NK-92 (cell line): ENCODE results near the gene STRN4.

Source experiments
- DNase-seq: peaks from one replicate; lab custom pipeline; 2025; ENCODE audit not compliant: unreplicated experiment; lab: John Stamatoyannopoulos, UW

The STRN4 gene

GRCh38 chr19:46725859-46726393, 20.3 kb downstream of the STRN4 start:
- DNase-seq: no peak

- no peak for DNase-seq
Measured at GRCh38 chr19:46725036-46725820, 21.0 kb downstream of the STRN4 start.

- no peak for DNase-seq
Measured at GRCh38 chr19:46724468-46724867, 21.8 kb downstream of the STRN4 start.

DNA sequence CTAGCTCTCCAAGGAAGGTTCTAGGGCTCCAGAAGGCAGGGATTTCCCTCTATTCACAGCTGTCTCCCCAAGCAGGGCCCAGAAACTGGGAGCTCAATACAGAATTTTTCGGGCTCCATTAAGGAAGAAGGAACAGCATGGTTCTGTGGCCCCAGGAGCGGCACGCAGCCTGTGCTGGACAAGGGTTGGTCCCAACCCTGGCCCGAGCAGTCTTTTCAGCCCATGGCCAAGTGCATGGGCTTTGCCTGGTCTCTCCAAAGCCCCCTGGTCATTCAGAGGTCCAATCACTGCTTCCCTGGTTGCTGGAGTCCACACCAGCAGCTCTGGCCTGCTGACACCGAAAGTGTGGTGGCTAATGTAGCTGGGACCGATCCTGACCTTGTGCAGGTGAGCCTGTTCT, 22.8 kb downstream of the STRN4 start:
- no peak for DNase-seq

DNA sequence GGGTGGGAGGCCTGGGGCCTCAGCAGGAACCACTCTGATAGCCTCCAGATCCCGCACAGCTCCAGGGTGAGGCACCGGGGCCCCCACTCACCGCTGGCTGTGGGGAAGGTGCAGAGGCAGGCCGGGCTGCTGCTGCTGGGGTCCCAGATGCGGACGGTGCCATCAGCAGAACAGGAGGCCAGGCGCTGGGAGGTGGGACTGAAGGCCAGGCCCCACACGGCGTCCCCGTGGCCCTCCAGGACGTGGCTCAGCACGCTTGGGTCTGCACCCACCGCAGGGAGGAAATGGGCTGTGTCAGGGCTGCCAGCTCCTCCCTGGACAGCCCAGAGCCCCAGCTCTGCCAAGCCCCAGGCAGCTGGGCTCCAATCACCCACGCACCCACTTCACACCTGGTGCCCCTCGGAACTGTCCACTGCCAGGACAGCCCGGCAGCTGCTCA, 23.2 kb downstream of the STRN4 start:
- no peak for DNase-seq

- no peak for DNase-seq
Measured at GRCh38 chr19:46722421-46723022, 23.7 kb downstream of the STRN4 start.

GRCh38 chr19:46722004-46722380, 24.3 kb downstream of the STRN4 start:
- no peak for DNase-seq

GRCh38 chr19:46721269-46722003, 24.8 kb downstream of the STRN4 start:
- no peak for DNase-seq

- DNase-seq: no peak
Measured at GRCh38 chr19:46720503-46721239, 25.6 kb downstream of the STRN4 start.

- no peak for DNase-seq
Measured at GRCh38 chr19:46719629-46720502, 26.4 kb downstream of the STRN4 start.

DNA sequence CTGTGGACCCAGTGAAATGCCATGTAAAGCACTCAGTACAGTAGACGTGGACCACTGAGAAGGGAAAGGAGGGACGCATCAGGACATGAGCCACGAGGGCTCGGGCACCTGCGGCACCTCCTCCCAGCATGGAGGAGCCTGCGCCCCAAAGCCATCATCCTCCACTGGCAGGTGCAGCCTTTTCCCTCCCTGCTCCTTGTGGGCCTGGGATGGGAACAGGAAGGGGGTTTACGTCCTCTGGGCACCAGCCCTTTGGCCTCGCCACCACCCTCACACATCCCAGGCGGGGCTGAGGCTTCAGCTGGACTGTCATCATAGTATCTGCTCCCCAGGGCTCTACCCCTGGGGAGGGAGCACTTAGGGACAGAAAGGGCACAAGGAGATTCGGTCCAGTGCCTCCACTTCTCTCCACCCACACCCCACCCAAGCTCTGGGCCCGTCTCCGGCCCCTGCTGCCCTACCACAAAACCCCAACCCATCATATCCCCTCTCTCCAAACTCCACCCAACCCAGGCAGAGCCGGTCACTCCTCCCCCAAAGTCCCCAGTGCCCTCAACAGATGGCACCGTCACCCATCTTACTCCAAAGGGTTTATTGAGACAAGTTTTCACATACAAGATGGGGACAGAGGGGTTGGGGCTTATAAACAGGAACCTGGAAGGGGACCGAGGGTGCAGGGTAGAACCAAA, 27.2 kb downstream of the STRN4 start:
- no peak for DNase-seq

GRCh38 chr19:46718157-46718933, 27.9 kb downstream of the STRN4 start:
- DNase-seq: no peak

GRCh38 chr19:46717716-46718143, 28.5 kb downstream of the STRN4 start:
- no peak for DNase-seq

GRCh38 chr19:46717034-46717715, 29.1 kb downstream of the STRN4 start, which contains the start of gene PRKD2:
Gene PRKD2, minus strand, starts transcription at chr19:46717114. Its CDS starts 744 bp downstream, at chr19:46716370.
- no peak for DNase-seq

- no peak for DNase-seq
Measured at GRCh38 chr19:46716672-46717033, 29.6 kb downstream of the STRN4 start.

GRCh38 chr19:46715975-46716671, 30.1 kb downstream of the STRN4 start:
- DNase-seq: no peak

- DNase-seq: no peak
Measured at GRCh38 chr19:46715620-46715974, 30.7 kb downstream of the STRN4 start.
